ENCODE measurements around the gene GPR12.

GPR12 gene

GRCh38 chr13:26772531-26772930 lies 11.9 kb upstream of the GPR12 start:
- Histone ChIP-seq H3K4me1 (ENCODE audit: control insufficient read depth, insufficient read depth, low read length, poor library complexity, severe bottlenecking) (no peaks in the 10 kb centered on the region), H3K27me3 (replicated peaks; ENCODE audit: control insufficient read depth, insufficient read depth, low read length, poor library complexity, severe bottlenecking) (no peaks in the 10 kb centered on the region), H3K27ac (ENCODE audit: insufficient read depth, low read length, poor library complexity, severe bottlenecking) (no peak overlapping the region), H3K36me3 (ENCODE audit: control insufficient read depth, insufficient read depth, low read length) (no peaks in the 10 kb centered on the region), H3K4me3 (ENCODE audit: insufficient read depth, low read depth, low read length, poor library complexity, severe bottlenecking) (no peak overlapping the region), H3K9me3 (ENCODE audit: control insufficient read depth, low read length) (no peaks in the 10 kb centered on the region)
- no peak for DNase-seq

GRCh38 chr13:26771796-26772195 lies 11.2 kb upstream of the GPR12 start:
- DNase-seq, result no peak
- H3K4me3 ChIP-seq (ENCODE audit: insufficient read depth, low read depth, low read length, poor library complexity, severe bottlenecking), result no peak overlapping the region
- H3K36me3 ChIP-seq (ENCODE audit: control insufficient read depth, insufficient read depth, low read length), result no peaks in the 10 kb centered on the region
- H3K27me3 ChIP-seq (replicated peaks; ENCODE audit: control insufficient read depth, insufficient read depth, low read length, poor library complexity, severe bottlenecking), result no peaks in the 10 kb centered on the region
- no peaks in the 10 kb centered on the region for H3K4me1 ChIP-seq (ENCODE audit: control insufficient read depth, insufficient read depth, low read length, poor library complexity, severe bottlenecking)
- no peak overlapping the region for H3K27ac ChIP-seq (ENCODE audit: insufficient read depth, low read length, poor library complexity, severe bottlenecking)
- H3K9me3 ChIP-seq (ENCODE audit: control insufficient read depth, low read length), result no peaks in the 10 kb centered on the region

- H3K27ac ChIP-seq (ENCODE audit: insufficient read depth, low read length, poor library complexity, severe bottlenecking), result no peak overlapping the region
- peaks cover 14% of the 10 kb centered on the region for H3K27me3 ChIP-seq (replicated peaks; ENCODE audit: control insufficient read depth, insufficient read depth, low read length, poor library complexity, severe bottlenecking)
- no peaks in the 10 kb centered on the region for H3K36me3 ChIP-seq (ENCODE audit: control insufficient read depth, insufficient read depth, low read length)
- H3K4me3 ChIP-seq (ENCODE audit: insufficient read depth, low read depth, low read length, poor library complexity, severe bottlenecking), result no peak overlapping the region
- DNase-seq, result no peak
- H3K9me3 ChIP-seq (ENCODE audit: control insufficient read depth, low read length), result no peaks in the 10 kb centered on the region
- H3K4me1 ChIP-seq (ENCODE audit: control insufficient read depth, insufficient read depth, low read length, poor library complexity, severe bottlenecking), result peaks cover 6% of the 10 kb centered on the region
These were observed 2.3 kb upstream of the GPR12 start for GRCh38 chr13:26762745-26763345.

- Histone ChIP-seq H3K4me1 (ENCODE audit: control insufficient read depth, insufficient read depth, low read length, poor library complexity, severe bottlenecking) (peaks cover 6% of the 10 kb centered on the region), H3K4me3 (ENCODE audit: insufficient read depth, low read depth, low read length, poor library complexity, severe bottlenecking) (no peak overlapping the region), H3K27ac (ENCODE audit: insufficient read depth, low read length, poor library complexity, severe bottlenecking) (no peak overlapping the region), H3K9me3 (ENCODE audit: control insufficient read depth, low read length) (no peaks in the 10 kb centered on the region), H3K36me3 (ENCODE audit: control insufficient read depth, insufficient read depth, low read length) (no peaks in the 10 kb centered on the region), H3K27me3 (replicated peaks; ENCODE audit: control insufficient read depth, insufficient read depth, low read length, poor library complexity, severe bottlenecking) (peaks cover 14% of the 10 kb centered on the region)
- no peak for DNase-seq
These were observed 421 bp upstream of the GPR12 start for GRCh38 chr13:26760832-26761582.

GRCh38 chr13:26759249-26759906 lies 1.2 kb downstream of the GPR12 start:
- peaks cover 6% of the 10 kb centered on the region for H3K4me1 ChIP-seq (ENCODE audit: control insufficient read depth, insufficient read depth, low read length, poor library complexity, severe bottlenecking)
- no peak for DNase-seq
- H3K9me3 ChIP-seq (ENCODE audit: control insufficient read depth, low read length), result no peaks in the 10 kb centered on the region
- no peak overlapping the region for H3K27ac ChIP-seq (ENCODE audit: insufficient read depth, low read length, poor library complexity, severe bottlenecking)
- no peak overlapping the region for H3K4me3 ChIP-seq (ENCODE audit: insufficient read depth, low read depth, low read length, poor library complexity, severe bottlenecking)
- no peaks in the 10 kb centered on the region for H3K36me3 ChIP-seq (ENCODE audit: control insufficient read depth, insufficient read depth, low read length)
- H3K27me3 ChIP-seq (replicated peaks; ENCODE audit: control insufficient read depth, insufficient read depth, low read length, poor library complexity, severe bottlenecking), result peaks cover 14% of the 10 kb centered on the region

GRCh38 chr13:26758496-26759157 lies 2.0 kb downstream of the GPR12 start:
- peaks cover 6% of the 10 kb centered on the region for H3K4me1 ChIP-seq (ENCODE audit: control insufficient read depth, insufficient read depth, low read length, poor library complexity, severe bottlenecking)
- no peaks in the 10 kb centered on the region for H3K9me3 ChIP-seq (ENCODE audit: control insufficient read depth, low read length)
- no peak for DNase-seq
- H3K4me3 ChIP-seq (ENCODE audit: insufficient read depth, low read depth, low read length, poor library complexity, severe bottlenecking), result no peak overlapping the region
- no peak overlapping the region for H3K27ac ChIP-seq (ENCODE audit: insufficient read depth, low read length, poor library complexity, severe bottlenecking)
- H3K27me3 ChIP-seq (replicated peaks; ENCODE audit: control insufficient read depth, insufficient read depth, low read length, poor library complexity, severe bottlenecking), result peaks cover 14% of the 10 kb centered on the region
- no peaks in the 10 kb centered on the region for H3K36me3 ChIP-seq (ENCODE audit: control insufficient read depth, insufficient read depth, low read length)

GRCh38 chr13:26756961-26757360 lies 3.6 kb downstream of the GPR12 start:
- no peaks in the 10 kb centered on the region for H3K9me3 ChIP-seq (ENCODE audit: control insufficient read depth, low read length)
- no peak overlapping the region for H3K4me3 ChIP-seq (ENCODE audit: insufficient read depth, low read depth, low read length, poor library complexity, severe bottlenecking)
- peaks cover 6% of the 10 kb centered on the region for H3K4me1 ChIP-seq (ENCODE audit: control insufficient read depth, insufficient read depth, low read length, poor library complexity, severe bottlenecking)
- peaks cover 14% of the 10 kb centered on the region for H3K27me3 ChIP-seq (replicated peaks; ENCODE audit: control insufficient read depth, insufficient read depth, low read length, poor library complexity, severe bottlenecking)
- no peak for DNase-seq
- H3K27ac ChIP-seq (ENCODE audit: insufficient read depth, low read length, poor library complexity, severe bottlenecking), result no peak overlapping the region
- no peaks in the 10 kb centered on the region for H3K36me3 ChIP-seq (ENCODE audit: control insufficient read depth, insufficient read depth, low read length)

GRCh38 chr13:26752671-26753070 lies 7.9 kb downstream of the GPR12 start:
- Histone ChIP-seq H3K4me3 (ENCODE audit: insufficient read depth, low read depth, low read length, poor library complexity, severe bottlenecking) (no peak overlapping the region), H3K4me1 (ENCODE audit: control insufficient read depth, insufficient read depth, low read length, poor library complexity, severe bottlenecking) (no peaks in the 10 kb centered on the region), H3K27ac (ENCODE audit: insufficient read depth, low read length, poor library complexity, severe bottlenecking) (no peak overlapping the region)

GRCh38 chr13:26749905-26750304 lies 10.7 kb downstream of the GPR12 start:
- no peaks in the 10 kb centered on the region for H3K4me1 ChIP-seq (ENCODE audit: control insufficient read depth, insufficient read depth, low read length, poor library complexity, severe bottlenecking)
- H3K27ac ChIP-seq (ENCODE audit: insufficient read depth, low read length, poor library complexity, severe bottlenecking), result no peak overlapping the region

More at GRCh38 chr13:26752671-26753070, 7.9 kb downstream of the GPR12 start:
- H3K9me3 ChIP-seq (ENCODE audit: control insufficient read depth, low read length), result no peaks in the 10 kb centered on the region
- no peaks in the 10 kb centered on the region for H3K36me3 ChIP-seq (ENCODE audit: control insufficient read depth, insufficient read depth, low read length)
- no peaks in the 10 kb centered on the region for H3K27me3 ChIP-seq (replicated peaks; ENCODE audit: control insufficient read depth, insufficient read depth, low read length, poor library complexity, severe bottlenecking)
- DNase-seq, result no peak

GRCh38 chr13:26749285-26749684 lies 11.3 kb downstream of the GPR12 start:
- H3K9me3 ChIP-seq (ENCODE audit: control insufficient read depth, low read length), result no peaks in the 10 kb centered on the region
- no peak overlapping the region for H3K27ac ChIP-seq (ENCODE audit: insufficient read depth, low read length, poor library complexity, severe bottlenecking)
- H3K4me3 ChIP-seq (ENCODE audit: insufficient read depth, low read depth, low read length, poor library complexity, severe bottlenecking), result no peak overlapping the region
- H3K4me1 ChIP-seq (ENCODE audit: control insufficient read depth, insufficient read depth, low read length, poor library complexity, severe bottlenecking), result no peaks in the 10 kb centered on the region
- H3K36me3 ChIP-seq (ENCODE audit: control insufficient read depth, insufficient read depth, low read length), result no peaks in the 10 kb centered on the region
- no peaks in the 10 kb centered on the region for H3K27me3 ChIP-seq (replicated peaks; ENCODE audit: control insufficient read depth, insufficient read depth, low read length, poor library complexity, severe bottlenecking)
- no peak for DNase-seq

More at GRCh38 chr13:26749905-26750304, 10.7 kb downstream of the GPR12 start:
- DNase-seq, result no peak
- Histone ChIP-seq H3K36me3 (ENCODE audit: control insufficient read depth, insufficient read depth, low read length) (no peaks in the 10 kb centered on the region), H3K27me3 (replicated peaks; ENCODE audit: control insufficient read depth, insufficient read depth, low read length, poor library complexity, severe bottlenecking) (no peaks in the 10 kb centered on the region), H3K9me3 (ENCODE audit: control insufficient read depth, low read length) (no peaks in the 10 kb centered on the region), H3K4me3 (ENCODE audit: insufficient read depth, low read depth, low read length, poor library complexity, severe bottlenecking) (no peak overlapping the region)
